ENCODE measurements around the gene CAMTA1. TPM values are rescaled to one million over a fixed set of nuclear protein-coding genes. Genes with fewer than 3 reads are reported as not detected.

Gene CAMTA1
- total RNA-seq, 1 experiment from 2014 or later = 82.2 TPM

DNA sequence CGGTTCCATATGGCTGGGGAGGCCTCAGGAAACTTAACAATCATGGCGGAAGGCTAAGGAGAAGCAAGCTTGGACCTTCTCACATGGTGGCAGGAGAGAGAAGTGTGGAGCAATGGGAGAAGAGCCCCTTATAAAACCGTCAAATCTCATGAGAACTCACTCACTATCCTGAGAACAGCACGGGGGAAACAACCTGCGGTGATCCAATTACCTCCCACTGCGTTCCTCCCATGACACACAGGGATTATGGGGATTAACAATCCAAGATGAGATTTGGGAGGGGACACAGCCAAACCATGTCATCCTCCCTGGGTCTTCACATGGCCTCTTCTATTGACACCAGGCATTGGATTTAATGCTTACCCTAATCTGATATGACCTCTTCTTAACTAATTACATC is 530.7 kb downstream of the CAMTA1 start:
- no peaks in the 10 kb centered on the region for H3K4me1 ChIP-seq (ENCODE audit: control insufficient read depth, insufficient read depth, low read length)
- in situ Hi-C loops (cut with HindIII; ENCODE audit: low pct_unique_long_range_greater_than_20kb, low sequenced_read_pairs) (no loop called here), intact Hi-C loops (cut with micrococcal nuclease; ENCODE audit: unreplicated experiment) (no loop called here)
- H3K9me3 ChIP-seq (ENCODE audit: control insufficient read depth, insufficient read depth, low read depth, low read length) = no peaks in the 10 kb centered on the region
- ChIA-PET POLR2A (no interaction called here), CTCF (no interaction called here)
- TF ChIP-seq SIN3A (IDR thresholded peaks at IDR 0.05; ENCODE audit: borderline replicate concordance, insufficient read depth, low read depth, low read length) (no peak), POLR2AphosphoS5 (IDR thresholded peaks at IDR 0.05; ENCODE audit: low read depth, low read length) (no peak), TCF7L2 (IDR thresholded peaks at IDR 0.05; ENCODE audit: low read depth, low read length) (no peak)
- TF ChIP-seq, protein P1, sequence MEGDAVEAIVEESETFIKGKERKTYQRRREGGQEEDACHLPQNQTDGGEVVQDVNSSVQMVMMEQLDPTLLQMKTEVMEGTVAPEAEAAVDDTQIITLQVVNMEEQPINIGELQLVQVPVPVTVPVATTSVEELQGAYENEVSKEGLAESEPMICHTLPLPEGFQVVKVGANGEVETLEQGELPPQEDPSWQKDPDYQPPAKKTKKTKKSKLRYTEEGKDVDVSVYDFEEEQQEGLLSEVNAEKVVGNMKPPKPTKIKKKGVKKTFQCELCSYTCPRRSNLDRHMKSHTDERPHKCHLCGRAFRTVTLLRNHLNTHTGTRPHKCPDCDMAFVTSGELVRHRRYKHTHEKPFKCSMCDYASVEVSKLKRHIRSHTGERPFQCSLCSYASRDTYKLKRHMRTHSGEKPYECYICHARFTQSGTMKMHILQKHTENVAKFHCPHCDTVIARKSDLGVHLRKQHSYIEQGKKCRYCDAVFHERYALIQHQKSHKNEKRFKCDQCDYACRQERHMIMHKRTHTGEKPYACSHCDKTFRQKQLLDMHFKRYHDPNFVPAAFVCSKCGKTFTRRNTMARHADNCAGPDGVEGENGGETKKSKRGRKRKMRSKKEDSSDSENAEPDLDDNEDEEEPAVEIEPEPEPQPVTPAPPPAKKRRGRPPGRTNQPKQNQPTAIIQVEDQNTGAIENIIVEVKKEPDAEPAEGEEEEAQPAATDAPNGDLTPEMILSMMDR (IDR thresholded peaks at IDR 0.05) = no peak
- TF ChIP-seq, protein P2, sequence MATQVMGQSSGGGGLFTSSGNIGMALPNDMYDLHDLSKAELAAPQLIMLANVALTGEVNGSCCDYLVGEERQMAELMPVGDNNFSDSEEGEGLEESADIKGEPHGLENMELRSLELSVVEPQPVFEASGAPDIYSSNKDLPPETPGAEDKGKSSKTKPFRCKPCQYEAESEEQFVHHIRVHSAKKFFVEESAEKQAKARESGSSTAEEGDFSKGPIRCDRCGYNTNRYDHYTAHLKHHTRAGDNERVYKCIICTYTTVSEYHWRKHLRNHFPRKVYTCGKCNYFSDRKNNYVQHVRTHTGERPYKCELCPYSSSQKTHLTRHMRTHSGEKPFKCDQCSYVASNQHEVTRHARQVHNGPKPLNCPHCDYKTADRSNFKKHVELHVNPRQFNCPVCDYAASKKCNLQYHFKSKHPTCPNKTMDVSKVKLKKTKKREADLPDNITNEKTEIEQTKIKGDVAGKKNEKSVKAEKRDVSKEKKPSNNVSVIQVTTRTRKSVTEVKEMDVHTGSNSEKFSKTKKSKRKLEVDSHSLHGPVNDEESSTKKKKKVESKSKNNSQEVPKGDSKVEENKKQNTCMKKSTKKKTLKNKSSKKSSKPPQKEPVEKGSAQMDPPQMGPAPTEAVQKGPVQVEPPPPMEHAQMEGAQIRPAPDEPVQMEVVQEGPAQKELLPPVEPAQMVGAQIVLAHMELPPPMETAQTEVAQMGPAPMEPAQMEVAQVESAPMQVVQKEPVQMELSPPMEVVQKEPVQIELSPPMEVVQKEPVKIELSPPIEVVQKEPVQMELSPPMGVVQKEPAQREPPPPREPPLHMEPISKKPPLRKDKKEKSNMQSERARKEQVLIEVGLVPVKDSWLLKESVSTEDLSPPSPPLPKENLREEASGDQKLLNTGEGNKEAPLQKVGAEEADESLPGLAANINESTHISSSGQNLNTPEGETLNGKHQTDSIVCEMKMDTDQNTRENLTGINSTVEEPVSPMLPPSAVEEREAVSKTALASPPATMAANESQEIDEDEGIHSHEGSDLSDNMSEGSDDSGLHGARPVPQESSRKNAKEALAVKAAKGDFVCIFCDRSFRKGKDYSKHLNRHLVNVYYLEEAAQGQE (IDR thresholded peaks at IDR 0.05; ENCODE audit: insufficient read depth in 1 of 2, low read depth in 2 of 2, low read length in 1 of 2) = no peak
- H3K4me3 ChIP-seq (ENCODE audit: low read depth in 2 of 2, low read length in 2 of 2) = no peak overlapping the region
- ATAC-seq (no peak), DNase-seq (ENCODE audit: low read depth, low spot score) (no peak)
- no peaks in the 10 kb centered on the region for H3K27me3 ChIP-seq (ENCODE audit: control insufficient read depth, insufficient read depth, low read length)
- H3K27ac ChIP-seq (ENCODE audit: low read length) = no peak overlapping the region
- H3K36me3 ChIP-seq (ENCODE audit: control insufficient read depth, insufficient read depth, low read length) = no peaks in the 10 kb centered on the region
- BruUV-seq (replicated peaks) = no TSS peak

DNA sequence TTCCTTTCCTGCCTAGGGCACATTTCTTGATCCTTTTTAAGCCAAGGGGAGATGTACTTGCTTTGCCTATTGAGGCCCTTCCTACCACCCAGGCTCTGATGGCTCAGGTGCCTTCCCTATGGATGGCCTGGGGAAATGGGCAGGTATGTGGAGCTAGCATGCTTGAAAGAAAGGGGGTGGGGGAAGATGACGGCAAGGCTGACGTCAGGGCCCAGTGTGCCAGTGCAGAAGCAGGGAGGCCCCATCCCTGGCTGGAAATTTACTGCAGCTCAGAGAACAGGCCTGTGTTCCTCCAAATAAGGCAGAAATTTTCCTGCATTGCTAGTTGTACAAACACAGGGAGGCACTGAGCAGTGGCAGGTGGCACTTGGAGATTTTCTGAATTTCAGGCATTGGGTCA is 532.6 kb downstream of the CAMTA1 start:
- POLR2A ChIA-PET = no interaction called here
- no TSS peak for BruUV-seq (replicated peaks)
- CTCF ChIA-PET = no interaction called here
- H3K27ac ChIP-seq (ENCODE audit: low read length) = no peak overlapping the region
- no peaks in the 10 kb centered on the region for H3K9me3 ChIP-seq (ENCODE audit: control insufficient read depth, insufficient read depth, low read depth, low read length)
- no peak overlapping the region for H3K4me3 ChIP-seq (ENCODE audit: low read depth in 2 of 2, low read length in 2 of 2)
- TF ChIP-seq POLR2AphosphoS5 (IDR thresholded peaks at IDR 0.05; ENCODE audit: low read depth, low read length) = no peak
- TF ChIP-seq, protein P2 (IDR thresholded peaks at IDR 0.05; ENCODE audit: insufficient read depth in 1 of 2, low read depth in 2 of 2, low read length in 1 of 2) = no peak
- TF ChIP-seq SIN3A (IDR thresholded peaks at IDR 0.05; ENCODE audit: borderline replicate concordance, insufficient read depth, low read depth, low read length) = no peak
- no peak for TF ChIP-seq TCF7L2 (IDR thresholded peaks at IDR 0.05; ENCODE audit: low read depth, low read length)
- TF ChIP-seq, protein P1 (IDR thresholded peaks at IDR 0.05) = no peak
- H3K4me1 ChIP-seq (ENCODE audit: control insufficient read depth, insufficient read depth, low read length) = no peaks in the 10 kb centered on the region
- DNase-seq (ENCODE audit: low read depth, low spot score) (no peak), ATAC-seq (no peak)
- intact Hi-C loops (cut with micrococcal nuclease; ENCODE audit: unreplicated experiment) (no loop called here), in situ Hi-C loops (cut with HindIII; ENCODE audit: low pct_unique_long_range_greater_than_20kb, low sequenced_read_pairs) (no loop called here)
- no peaks in the 10 kb centered on the region for H3K27me3 ChIP-seq (ENCODE audit: control insufficient read depth, insufficient read depth, low read length)
- H3K36me3 ChIP-seq (ENCODE audit: control insufficient read depth, insufficient read depth, low read length) = no peaks in the 10 kb centered on the region
